Measurements from ENCODE around the gene CHCHD6. TPM values are rescaled to one million over a fixed set of nuclear protein-coding genes. Genes with fewer than 3 reads are reported as not detected.

Gene CHCHD6
- total RNA-seq, 1 donor from 2014 or later = 28.7 TPM

DNA sequence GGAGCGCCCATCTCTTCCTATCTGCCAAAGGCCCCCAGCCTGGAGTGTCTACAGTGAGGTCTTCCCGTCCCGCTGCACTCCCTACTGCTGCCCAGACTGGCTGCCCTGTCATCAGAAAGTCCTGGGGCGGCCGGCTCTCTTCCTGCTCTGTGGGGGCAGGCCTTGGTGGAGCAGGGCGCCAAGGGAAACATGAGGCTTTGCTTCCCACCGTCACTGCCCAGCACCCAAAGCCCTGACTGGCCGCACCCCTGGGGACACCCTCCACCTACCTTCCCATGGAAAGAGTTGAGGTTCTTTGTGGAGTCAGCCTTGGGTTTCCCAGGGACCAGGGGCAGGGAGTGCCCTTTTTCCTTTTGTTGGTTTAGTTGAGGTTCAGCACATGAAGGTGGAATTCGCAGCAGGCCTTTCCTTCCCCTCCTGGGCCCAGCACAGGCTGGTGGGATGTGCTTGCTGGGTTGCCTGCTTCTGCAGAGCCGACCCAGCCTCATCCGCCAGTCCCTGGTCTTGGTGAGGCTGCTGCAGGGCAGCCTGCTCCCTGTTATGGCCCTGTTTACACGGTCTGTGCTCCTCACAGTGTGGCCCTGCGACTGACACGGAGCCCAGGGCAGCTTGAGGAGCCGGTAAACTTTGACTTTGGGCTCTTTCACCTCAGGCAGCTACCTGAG lies 227.0 kb downstream of the CHCHD6 start:
- Histone ChIP-seq H3K36me3 (ENCODE audit: control insufficient read depth, insufficient read depth, low read length) (no peaks in the 10 kb centered on the region), H3K4me3 (ENCODE audit: low read depth, low read length) (no peak overlapping the region), H3K27me3 (ENCODE audit: control insufficient read depth, insufficient read depth, low read length) (no peaks in the 10 kb centered on the region)
- DNase-seq (ENCODE audit: low read depth) = no peak
- TF ChIP-seq, protein P1, sequence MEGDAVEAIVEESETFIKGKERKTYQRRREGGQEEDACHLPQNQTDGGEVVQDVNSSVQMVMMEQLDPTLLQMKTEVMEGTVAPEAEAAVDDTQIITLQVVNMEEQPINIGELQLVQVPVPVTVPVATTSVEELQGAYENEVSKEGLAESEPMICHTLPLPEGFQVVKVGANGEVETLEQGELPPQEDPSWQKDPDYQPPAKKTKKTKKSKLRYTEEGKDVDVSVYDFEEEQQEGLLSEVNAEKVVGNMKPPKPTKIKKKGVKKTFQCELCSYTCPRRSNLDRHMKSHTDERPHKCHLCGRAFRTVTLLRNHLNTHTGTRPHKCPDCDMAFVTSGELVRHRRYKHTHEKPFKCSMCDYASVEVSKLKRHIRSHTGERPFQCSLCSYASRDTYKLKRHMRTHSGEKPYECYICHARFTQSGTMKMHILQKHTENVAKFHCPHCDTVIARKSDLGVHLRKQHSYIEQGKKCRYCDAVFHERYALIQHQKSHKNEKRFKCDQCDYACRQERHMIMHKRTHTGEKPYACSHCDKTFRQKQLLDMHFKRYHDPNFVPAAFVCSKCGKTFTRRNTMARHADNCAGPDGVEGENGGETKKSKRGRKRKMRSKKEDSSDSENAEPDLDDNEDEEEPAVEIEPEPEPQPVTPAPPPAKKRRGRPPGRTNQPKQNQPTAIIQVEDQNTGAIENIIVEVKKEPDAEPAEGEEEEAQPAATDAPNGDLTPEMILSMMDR (IDR thresholded peaks at IDR 0.05; ENCODE audit: insufficient read depth, low read length, poor library complexity, severe bottlenecking) = no peak

DNA sequence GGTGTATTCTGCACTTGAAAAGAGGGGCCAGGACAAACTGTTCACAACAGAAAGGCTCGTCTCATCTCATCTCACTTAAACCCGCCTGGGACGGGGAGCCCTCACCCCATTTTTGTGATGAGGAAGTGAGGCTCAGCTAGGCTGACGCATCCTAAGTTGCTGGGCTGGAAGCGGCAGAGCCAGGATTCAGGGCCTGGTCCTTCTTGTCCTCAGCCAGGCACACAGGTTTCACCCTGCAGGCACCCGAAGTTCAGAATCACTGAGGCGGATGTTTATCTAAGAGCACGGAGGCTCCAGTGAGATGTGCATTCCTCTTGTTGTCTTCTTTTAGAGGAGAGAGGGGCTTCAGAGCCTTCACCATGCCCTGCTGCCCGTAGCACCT lies 227.8 kb downstream of the CHCHD6 start:
- H3K4me3 ChIP-seq (ENCODE audit: low read depth, low read length) = no peak overlapping the region
- no peak for DNase-seq (ENCODE audit: low read depth)
- no peaks in the 10 kb centered on the region for H3K36me3 ChIP-seq (ENCODE audit: control insufficient read depth, insufficient read depth, low read length)
- H3K27me3 ChIP-seq (ENCODE audit: control insufficient read depth, insufficient read depth, low read length) = no peaks in the 10 kb centered on the region
- TF ChIP-seq, protein P1 (IDR thresholded peaks at IDR 0.05; ENCODE audit: insufficient read depth, low read length, poor library complexity, severe bottlenecking) = no peak

DNA sequence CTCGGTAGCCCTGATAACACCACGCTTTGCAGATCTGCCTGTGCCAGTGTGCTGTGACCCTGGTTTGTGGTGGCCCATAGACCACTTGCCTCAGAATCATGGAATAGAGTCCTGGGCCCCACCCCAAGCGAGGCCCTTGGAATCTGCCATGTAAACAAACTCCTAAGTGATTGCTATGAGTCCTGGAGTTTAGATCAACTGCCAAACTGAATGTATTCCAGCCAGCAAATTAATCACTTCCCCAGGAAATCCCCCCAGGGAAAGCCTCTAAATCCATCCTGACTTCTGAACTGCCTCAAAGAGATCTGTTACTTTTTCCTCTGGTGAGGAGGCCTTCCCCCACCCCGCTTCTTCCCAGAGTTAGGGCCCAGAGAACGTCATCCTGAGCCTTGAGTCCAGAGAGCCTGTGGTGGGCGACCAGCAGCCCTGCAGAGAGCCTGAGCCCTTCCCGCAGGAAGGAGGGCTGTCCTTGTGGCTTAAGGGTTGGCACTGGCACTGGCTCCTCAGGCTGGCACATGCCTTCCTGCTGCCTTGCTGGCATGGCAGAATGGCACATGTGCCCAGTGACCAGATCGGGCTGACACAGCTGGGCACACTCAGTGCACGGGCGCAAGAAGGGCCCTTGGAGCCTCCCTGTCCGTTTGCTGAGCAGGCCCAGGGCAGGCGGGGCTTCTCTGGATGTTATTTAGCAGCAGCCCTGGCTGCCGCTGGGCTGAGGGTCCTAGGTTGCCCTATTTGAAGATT lies 228.3 kb downstream of the CHCHD6 start:
- DNase-seq (ENCODE audit: low read depth) = no peak
- H3K27me3 ChIP-seq (ENCODE audit: control insufficient read depth, insufficient read depth, low read length) = no peaks in the 10 kb centered on the region
- no peak overlapping the region for H3K4me3 ChIP-seq (ENCODE audit: low read depth, low read length)
- TF ChIP-seq, protein P1 (IDR thresholded peaks at IDR 0.05; ENCODE audit: insufficient read depth, low read length, poor library complexity, severe bottlenecking) = no peak
- no peaks in the 10 kb centered on the region for H3K36me3 ChIP-seq (ENCODE audit: control insufficient read depth, insufficient read depth, low read length)

DNA sequence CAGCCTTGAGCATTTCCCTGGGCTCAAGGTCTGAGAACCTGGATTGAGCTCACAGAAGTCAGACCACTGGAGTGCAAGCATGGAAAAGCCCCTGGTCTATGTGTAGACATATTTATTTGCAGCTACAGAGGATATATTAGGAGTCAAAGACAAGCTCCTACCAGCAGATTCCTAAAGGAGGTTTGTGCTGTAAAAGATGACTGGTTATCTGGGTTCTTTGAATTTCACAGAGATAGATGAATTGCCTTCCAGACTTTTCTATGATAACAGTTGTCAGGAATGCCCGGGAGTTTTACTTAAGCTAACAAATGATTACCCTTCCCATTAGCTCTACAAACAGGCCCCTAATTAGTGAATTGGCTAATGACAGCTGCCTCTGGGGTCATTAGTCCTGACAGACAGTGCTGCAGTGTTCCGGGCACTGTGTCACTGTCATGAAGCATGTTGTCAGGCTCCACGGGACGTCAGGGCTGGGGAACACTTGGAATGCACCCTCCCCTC lies 230.0 kb downstream of the CHCHD6 start:
- no peaks in the 10 kb centered on the region for H3K36me3 ChIP-seq (ENCODE audit: control insufficient read depth, insufficient read depth, low read length)
- no peak for DNase-seq (ENCODE audit: low read depth)
- TF ChIP-seq, protein P1 (IDR thresholded peaks at IDR 0.05; ENCODE audit: insufficient read depth, low read length, poor library complexity, severe bottlenecking) = no peak
- no peaks in the 10 kb centered on the region for H3K27me3 ChIP-seq (ENCODE audit: control insufficient read depth, insufficient read depth, low read length)
- H3K4me3 ChIP-seq (ENCODE audit: low read depth, low read length) = no peak overlapping the region

DNA sequence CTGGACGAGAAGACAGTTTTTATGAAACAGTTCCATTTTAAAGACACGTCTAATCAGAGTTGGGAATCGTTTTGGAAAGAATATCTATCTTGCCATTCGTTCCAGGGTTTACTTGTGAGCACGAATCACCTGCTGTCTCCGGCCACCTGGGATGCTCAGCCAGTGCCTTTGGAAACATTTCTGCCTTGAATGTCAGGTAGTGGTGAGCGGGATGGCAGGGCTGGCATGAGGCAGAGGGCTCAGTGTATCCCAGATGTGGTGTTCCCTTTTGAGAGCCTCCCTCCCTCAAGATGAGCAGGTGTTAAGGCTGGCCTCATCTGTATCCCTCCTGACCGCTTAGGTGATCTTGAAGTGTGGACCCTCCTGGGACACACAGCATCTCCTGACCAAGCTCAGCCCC lies 231.0 kb downstream of the CHCHD6 start:
- no peaks in the 10 kb centered on the region for H3K27me3 ChIP-seq (ENCODE audit: control insufficient read depth, insufficient read depth, low read length)
- TF ChIP-seq, protein P1 (IDR thresholded peaks at IDR 0.05; ENCODE audit: insufficient read depth, low read length, poor library complexity, severe bottlenecking) = no peak
- DNase-seq (ENCODE audit: low read depth) = no peak

More for the DNA sequence above, 231.0 kb downstream of the CHCHD6 start:
- Histone ChIP-seq H3K36me3 (ENCODE audit: control insufficient read depth, insufficient read depth, low read length) (no peaks in the 10 kb centered on the region), H3K4me3 (ENCODE audit: low read depth, low read length) (no peak overlapping the region)
